SH-SY5Y (cell line): Measurements from ENCODE around the gene LAMA3.

ENCODE experiments used
- GATA2 ChIP-seq: IDR thresholded peaks from 2 replicates; pipeline ENCODE4 v1.6.1; 2011; ENCODE audit warnings: mild to moderate bottlenecking, low read depth, low read length
- GATA3 ChIP-seq: IDR thresholded peaks from 2 replicates; pipeline ENCODE4 v1.6.1; 2011; ENCODE audit warnings: low read depth, mild to moderate bottlenecking, low read length, moderate library complexity

- no peak for TF ChIP-seq GATA2
- no peak for TF ChIP-seq GATA3
These were observed 32.6 kb downstream of the LAMA3 start for GRCh38 chr18:23721696-23722480.
